GM19328 (cell line): ENCODE data around the gene ATP6V0B.

Experiments
- ATAC-seq: cut with Tn5 transposase; IDR thresholded peaks from one replicate; pipeline ENCODE4 v1.9.1; 2021; ENCODE audit warnings: mild to moderate bottlenecking, moderate library complexity; ENCODE audit not compliant: unreplicated experiment

ATP6V0B gene

GRCh38 chr1:43999455-43999854 is 24.7 kb downstream of the ATP6V0B start:
- ATAC-seq, result no peak

- no peak for ATAC-seq
Observed at GRCh38 chr1:44000122-44000665, 25.4 kb downstream of the ATP6V0B start.

GRCh38 chr1:44002165-44002564 is 27.4 kb downstream of the ATP6V0B start:
- ATAC-seq, result no peak

GRCh38 chr1:44002606-44003157 is 27.9 kb downstream of the ATP6V0B start:
- no peak for ATAC-seq

- no peak for ATAC-seq
Observed at GRCh38 chr1:44008259-44008658, 33.5 kb downstream of the ATP6V0B start.

- no peak for ATAC-seq
Observed at GRCh38 chr1:44010935-44011471, 36.2 kb downstream of the ATP6V0B start.

- no peak for ATAC-seq
Observed at GRCh38 chr1:44012404-44012803, 37.6 kb downstream of the ATP6V0B start.

GRCh38 chr1:44012941-44013609 is 38.3 kb downstream of the ATP6V0B start:
- no peak for ATAC-seq

GRCh38 chr1:44013949-44014348 is 39.2 kb downstream of the ATP6V0B start:
- no peak for ATAC-seq

- no peak for ATAC-seq
Observed at GRCh38 chr1:44014365-44015104, 39.8 kb downstream of the ATP6V0B start.

- ATAC-seq, result no peak
Observed at GRCh38 chr1:44015206-44015605, 40.4 kb downstream of the ATP6V0B start.

GRCh38 chr1:44016041-44016889 is 41.5 kb downstream of the ATP6V0B start:
- ATAC-seq, result no peak

- ATAC-seq, result no peak
Observed at GRCh38 chr1:44016890-44017400, 42.2 kb downstream of the ATP6V0B start.

GRCh38 chr1:44019466-44019948 is 44.7 kb downstream of the ATP6V0B start:
- ATAC-seq, result no peak

- ATAC-seq, result no peak
Observed at GRCh38 chr1:44020464-44020863, 45.7 kb downstream of the ATP6V0B start.

- ATAC-seq, result no peak
Observed at GRCh38 chr1:44021156-44021555, 46.4 kb downstream of the ATP6V0B start.

- no peak for ATAC-seq
Observed at GRCh38 chr1:44021581-44022321, 47.0 kb downstream of the ATP6V0B start.

- ATAC-seq, result no peak
Observed at GRCh38 chr1:44024031-44024902, 49.5 kb downstream of the ATP6V0B start.
